MCF 10A (cell line): Measurements from ENCODE around the gene PCSK5. TPM values are rescaled to one million over a fixed set of nuclear protein-coding genes. Genes with fewer than 3 reads are reported as not detected.
A peak's percentile ranks its signal among the peaks of the same experiment; 100 is the strongest.

ENCODE experiments used
- BruUV-seq: library from RNA; stranded (reverse); fragments of 400-500 nt; replicated peaks from 2 replicates; lab custom pipeline; 2021; lab: Mats Ljungman, UMichigan
- CTCF ChIA-PET: fragments of 300-600 bp; sonication (Branson Sonifier 250); formaldehyde crosslinking; extraction: SDS; loops from one replicate; lab custom pipeline; 2021; ENCODE audit warnings: antibody characterized with exemption, inconsistent platforms; lab: Yijun Ruan, JAX
- POLR2A ChIA-PET: fragments of 300-600, 350-650 bp; sonication (Branson Sonifier 250); formaldehyde crosslinking; extraction: SDS; loops from one replicate; lab custom pipeline; 2020; ENCODE audit warnings: antibody characterized with exemption, inconsistent platforms; lab: Yijun Ruan, JAX
- DNase-seq: peaks from one replicate; pipeline ENCODE4 v3.0.0-alpha.2; 2018; ENCODE audit not compliant: unreplicated experiment
- H3K27ac Mint-ChIP-seq: one replicate; pipeline ENCODE4 v1.8.0; 2022; ENCODE audit warnings: mild to moderate bottlenecking, low read depth, mixed read lengths; ENCODE audit not compliant: unreplicated experiment
- H3K27me3 Mint-ChIP-seq: one replicate; pipeline ENCODE4 v1.8.0; 2022; ENCODE audit warnings: mixed read lengths; ENCODE audit not compliant: insufficient read depth, unreplicated experiment
- H3K36me3 Mint-ChIP-seq: one replicate; pipeline ENCODE4 v1.8.0; 2022; ENCODE audit warnings: mild to moderate bottlenecking, moderate library complexity, mixed read lengths; ENCODE audit not compliant: insufficient read depth, unreplicated experiment
- H3K4me1 Mint-ChIP-seq: one replicate; pipeline ENCODE4 v1.8.0; 2022; ENCODE audit warnings: mixed read lengths; ENCODE audit not compliant: insufficient read depth, unreplicated experiment
- H3K4me3 Mint-ChIP-seq: one replicate; pipeline ENCODE4 v1.8.0; 2022; ENCODE audit warnings: mild to moderate bottlenecking, moderate library complexity, mixed read lengths; ENCODE audit not compliant: unreplicated experiment
- H3K9me3 Mint-ChIP-seq: one replicate; pipeline ENCODE4 v1.8.0; 2022; ENCODE audit warnings: mixed read lengths; ENCODE audit not compliant: unreplicated experiment
- intact Hi-C: fragments of 100-400 bp; cut with micrococcal nuclease; formaldehyde crosslinking; loops from 2 replicates; pipeline ENCODE4 v1.14.1; 2022
- total RNA-seq: library from RNA; stranded (reverse); gene quantifications from 2 replicates; pipeline ENCODE4 v1.2.3, GENCODE V29; 2022
- TF ChIP-seq, protein P1 (sequence below): fragments of 200-600 bp; IDR thresholded peaks from one replicate; pipeline ENCODE4 v1.8.0; 2022; ENCODE audit warnings: antibody characterized with exemption, mild to moderate bottlenecking; ENCODE audit not compliant: unreplicated experiment

Gene PCSK5
- total RNA-seq, 1 experiment from 2014 or later: not detected

DNA sequence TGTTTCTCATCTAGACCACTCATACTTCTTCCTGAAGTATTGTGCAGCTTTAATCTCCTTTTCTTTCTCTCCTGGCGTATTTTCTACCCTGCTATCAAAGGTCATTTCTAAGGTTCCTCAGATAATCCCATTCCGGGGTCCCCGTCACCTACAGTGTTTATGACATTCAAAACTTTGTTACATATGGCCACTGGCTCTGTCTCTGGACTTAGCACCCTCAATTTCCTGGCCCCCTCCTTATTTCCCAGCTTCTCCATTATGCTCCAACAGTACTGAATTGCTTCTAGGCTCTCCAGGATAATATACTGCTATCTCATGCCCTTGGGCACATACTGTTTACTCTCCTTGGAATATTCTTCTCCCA lies 472.5 kb downstream of the PCSK5 start:
- intact Hi-C loops: no loop called here
- H3K9me3 Mint-ChIP-seq: no peaks in the 10 kb centered on the region
- BruUV-seq: no TSS peak
- H3K27ac Mint-ChIP-seq: no peak overlapping the region
- CTCF ChIA-PET: interaction anchor here (0.7 kb wide), 1 partner anchor 1292 kb away, joined by 3 read pairs; no protein-coding TSS in a partner anchor
- peaks cover 11% of the 10 kb centered on the region for H3K4me1 Mint-ChIP-seq
- TF ChIP-seq, protein P1, sequence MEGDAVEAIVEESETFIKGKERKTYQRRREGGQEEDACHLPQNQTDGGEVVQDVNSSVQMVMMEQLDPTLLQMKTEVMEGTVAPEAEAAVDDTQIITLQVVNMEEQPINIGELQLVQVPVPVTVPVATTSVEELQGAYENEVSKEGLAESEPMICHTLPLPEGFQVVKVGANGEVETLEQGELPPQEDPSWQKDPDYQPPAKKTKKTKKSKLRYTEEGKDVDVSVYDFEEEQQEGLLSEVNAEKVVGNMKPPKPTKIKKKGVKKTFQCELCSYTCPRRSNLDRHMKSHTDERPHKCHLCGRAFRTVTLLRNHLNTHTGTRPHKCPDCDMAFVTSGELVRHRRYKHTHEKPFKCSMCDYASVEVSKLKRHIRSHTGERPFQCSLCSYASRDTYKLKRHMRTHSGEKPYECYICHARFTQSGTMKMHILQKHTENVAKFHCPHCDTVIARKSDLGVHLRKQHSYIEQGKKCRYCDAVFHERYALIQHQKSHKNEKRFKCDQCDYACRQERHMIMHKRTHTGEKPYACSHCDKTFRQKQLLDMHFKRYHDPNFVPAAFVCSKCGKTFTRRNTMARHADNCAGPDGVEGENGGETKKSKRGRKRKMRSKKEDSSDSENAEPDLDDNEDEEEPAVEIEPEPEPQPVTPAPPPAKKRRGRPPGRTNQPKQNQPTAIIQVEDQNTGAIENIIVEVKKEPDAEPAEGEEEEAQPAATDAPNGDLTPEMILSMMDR: no peak
- no peak for DNase-seq
- no peaks in the 10 kb centered on the region for H3K36me3 Mint-ChIP-seq
- H3K27me3 Mint-ChIP-seq: no peaks in the 10 kb centered on the region
- POLR2A ChIA-PET: no interaction called here
- H3K4me3 Mint-ChIP-seq: no peak overlapping the region

DNA sequence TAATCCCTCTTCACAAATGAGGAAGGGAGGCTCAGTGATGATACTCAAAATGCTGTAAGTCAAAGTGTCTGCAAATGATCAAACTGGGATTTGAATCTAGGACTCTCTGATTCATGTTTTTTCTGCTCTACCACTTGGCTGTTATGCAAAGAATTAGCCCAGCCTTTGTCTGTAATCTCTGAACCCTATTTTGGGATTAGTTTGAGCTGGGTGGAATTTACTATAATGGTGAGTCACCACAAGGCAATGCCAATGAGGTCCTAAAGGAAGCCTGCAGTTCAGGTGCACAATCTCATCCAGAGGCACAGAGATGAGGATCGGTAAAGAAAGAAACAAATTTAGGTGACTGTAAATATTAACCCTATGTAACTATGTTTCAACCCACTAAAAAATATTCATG lies 474.6 kb downstream of the PCSK5 start:
- H3K36me3 Mint-ChIP-seq: no peaks in the 10 kb centered on the region
- POLR2A ChIA-PET: no interaction called here
- H3K9me3 Mint-ChIP-seq: no peaks in the 10 kb centered on the region
- TF ChIP-seq, protein P1: no peak
- BruUV-seq: no TSS peak
- peaks cover 11% of the 10 kb centered on the region for H3K4me1 Mint-ChIP-seq
- intact Hi-C loops: no loop called here
- peak overlapping the region; percentile 73 for H3K27ac Mint-ChIP-seq
- no peak overlapping the region for H3K4me3 Mint-ChIP-seq
- CTCF ChIA-PET: no interaction called here
- peak; percentile 64 for DNase-seq
- no peaks in the 10 kb centered on the region for H3K27me3 Mint-ChIP-seq

DNA sequence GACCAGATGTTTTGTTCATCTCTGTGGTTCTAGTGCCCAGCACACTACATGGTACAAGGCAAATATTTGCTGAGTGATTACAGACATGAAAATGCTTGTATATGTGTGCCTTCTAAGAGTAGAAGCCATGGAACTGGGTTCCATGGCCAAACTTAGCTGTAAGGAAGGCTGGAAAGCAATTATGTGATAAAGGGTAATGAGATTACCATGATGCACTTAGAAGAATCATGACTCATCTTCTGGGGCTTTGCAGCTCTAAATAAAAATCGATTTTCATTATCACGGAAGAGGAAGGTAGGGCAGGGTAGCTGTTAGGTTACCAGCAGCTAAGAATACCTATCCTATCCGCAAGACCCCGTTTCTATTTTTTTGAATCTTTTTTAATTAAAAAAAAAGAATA lies 475.8 kb downstream of the PCSK5 start:
- H3K4me3 Mint-ChIP-seq: no peak overlapping the region
- no peaks in the 10 kb centered on the region for H3K36me3 Mint-ChIP-seq
- H3K4me1 Mint-ChIP-seq: peaks cover 11% of the 10 kb centered on the region
- H3K27ac Mint-ChIP-seq: no peak overlapping the region
- DNase-seq: no peak
- intact Hi-C loops: no loop called here
- no peaks in the 10 kb centered on the region for H3K27me3 Mint-ChIP-seq
- TF ChIP-seq, protein P1: no peak
- H3K9me3 Mint-ChIP-seq: no peaks in the 10 kb centered on the region
- no TSS peak for BruUV-seq
- ChIA-PET CTCF (interaction anchor here (0.6 to 0.9 kb wide), 3 partner anchors 28 to 500 kb away, joined by 4 to 6 read pairs (median 5); no protein-coding TSS in a partner anchor), POLR2A (interaction anchor here (0.6 to 0.8 kb wide), 3 partner anchors 14 to 599 kb away, joined by 3 to 4 read pairs (median 4); no protein-coding TSS in a partner anchor)

DNA sequence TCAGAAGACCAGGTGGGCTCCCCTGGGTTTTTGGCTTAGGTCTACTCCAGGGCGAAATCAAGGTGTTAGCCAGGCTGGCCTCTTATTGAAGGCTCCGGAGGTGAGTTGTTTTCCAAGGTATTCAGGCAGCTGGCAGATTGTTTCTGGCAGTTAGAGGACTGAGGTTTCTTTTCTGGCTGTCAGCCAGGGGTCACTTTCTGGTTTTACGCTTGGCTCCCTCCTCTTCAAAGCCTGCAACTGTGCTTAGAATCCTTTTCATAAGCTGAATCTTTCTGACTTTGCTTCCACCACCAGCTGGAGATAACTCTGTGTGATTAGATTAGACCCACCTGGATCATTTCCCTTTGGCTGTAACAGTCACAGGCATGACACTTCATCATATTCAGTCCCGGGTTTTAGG lies 479.1 kb downstream of the PCSK5 start:
- DNase-seq: peak; percentile 52

More for the DNA sequence above, 479.1 kb downstream of the PCSK5 start:
- peaks cover 26% of the 10 kb centered on the region for H3K4me1 Mint-ChIP-seq
- intact Hi-C loops: no loop called here
- H3K9me3 Mint-ChIP-seq: no peaks in the 10 kb centered on the region
- no peak overlapping the region for H3K27ac Mint-ChIP-seq
- H3K27me3 Mint-ChIP-seq: no peaks in the 10 kb centered on the region
- H3K36me3 Mint-ChIP-seq: no peaks in the 10 kb centered on the region
- no TSS peak for BruUV-seq
- POLR2A ChIA-PET: interaction anchor here (1.9 kb wide), 1 partner anchor 25 kb away, joined by 9 read pairs; the partner anchor contains the start of gene RFK
- TF ChIP-seq, protein P1: no peak
- H3K4me3 Mint-ChIP-seq: no peak overlapping the region
- CTCF ChIA-PET: interaction anchor here (0.6 to 1.6 kb wide), 4 partner anchors 14 to 79 kb away, joined by 3 to 5 read pairs (median 3); no protein-coding TSS in a partner anchor
